ENCODE data around the gene RTN4RL2. TPM values are rescaled to one million over a fixed set of nuclear protein-coding genes. Genes with fewer than 3 reads are reported as not detected.
A peak's percentile ranks its signal among the peaks of the same experiment; 100 is the strongest.

Gene RTN4RL2
- total RNA-seq, 4 donors from 2014 or later, result 0.64 to 4.8 (median 3.2) TPM

- no peaks in the 10 kb centered on the region for H3K9me3 ChIP-seq
- H3K27me3 ChIP-seq, result no peaks in the 10 kb centered on the region
- TF ChIP-seq POLR2AphosphoS5 (IDR thresholded peaks at IDR 0.05), result no peak
- TF ChIP-seq CTCF (IDR thresholded peaks at IDR 0.05), result no peak
- no peak for TF ChIP-seq POLR2A (IDR thresholded peaks at IDR 0.05)
- TF ChIP-seq EP300 (IDR thresholded peaks at IDR 0.05), result no peak
- peaks cover 31% of the 10 kb centered on the region for H3K4me1 ChIP-seq
- peak in 1 of 2 donors; percentile 73 for DNase-seq (ENCODE audit: low spot score in 2 of 2)
- 0% methylated on average over 30 of the region's 66 CpGs for WGBS
- H3K4me3 ChIP-seq, result peak within 1 kb of the TSS; percentile 75
- H3K27ac ChIP-seq, result peak within 1 kb of the TSS; percentile 26
- H3K36me3 ChIP-seq, result no peaks in the 10 kb centered on the region
Measured at GRCh38 chr11:57515332-57516060, 55.2 kb downstream of the RTN4RL2 start, which contains the start of gene SLC43A1. Gene SLC43A1 (minus strand): TSS chr11:57515702. CDS start chr11:57514111, 1,591 bp downstream.

- H3K9me3 ChIP-seq, result no peaks in the 10 kb centered on the region
- no peak overlapping the region for H3K27ac ChIP-seq
- H3K4me1 ChIP-seq, result peaks cover 31% of the 10 kb centered on the region
- 21% methylated on average over 5 of the region's 5 CpGs for WGBS
- DNase-seq (ENCODE audit: low spot score in 2 of 2), result no peak
- H3K36me3 ChIP-seq, result no peaks in the 10 kb centered on the region
- no peak for TF ChIP-seq POLR2AphosphoS5 (IDR thresholded peaks at IDR 0.05)
- no peak for TF ChIP-seq POLR2A (IDR thresholded peaks at IDR 0.05)
- no peak for TF ChIP-seq EP300 (IDR thresholded peaks at IDR 0.05)
- no peak for TF ChIP-seq CTCF (IDR thresholded peaks at IDR 0.05)
- no peaks in the 10 kb centered on the region for H3K27me3 ChIP-seq
- H3K4me3 ChIP-seq, result peak overlapping the region; percentile 75
Measured at GRCh38 chr11:57516061-57516443, 55.7 kb downstream of the RTN4RL2 start.

- Histone ChIP-seq H3K27ac (no peak overlapping the region), H3K4me1 (peaks cover under 1% of the 10 kb centered on the region), H3K27me3 (no peaks in the 10 kb centered on the region), H3K4me3 (no peak overlapping the region), H3K9me3 (no peaks in the 10 kb centered on the region), H3K36me3 (no peaks in the 10 kb centered on the region)
- TF ChIP-seq CTCF (IDR thresholded peaks at IDR 0.05) (no peak), POLR2A (IDR thresholded peaks at IDR 0.05) (no peak), EP300 (IDR thresholded peaks at IDR 0.05) (no peak), POLR2AphosphoS5 (IDR thresholded peaks at IDR 0.05) (no peak)
- no peak for DNase-seq (ENCODE audit: low spot score in 2 of 2)
- WGBS, result 90% methylated on average over 2 of the region's 2 CpGs
Measured at GRCh38 chr11:57521116-57521515, 60.8 kb downstream of the RTN4RL2 start.

DNA sequence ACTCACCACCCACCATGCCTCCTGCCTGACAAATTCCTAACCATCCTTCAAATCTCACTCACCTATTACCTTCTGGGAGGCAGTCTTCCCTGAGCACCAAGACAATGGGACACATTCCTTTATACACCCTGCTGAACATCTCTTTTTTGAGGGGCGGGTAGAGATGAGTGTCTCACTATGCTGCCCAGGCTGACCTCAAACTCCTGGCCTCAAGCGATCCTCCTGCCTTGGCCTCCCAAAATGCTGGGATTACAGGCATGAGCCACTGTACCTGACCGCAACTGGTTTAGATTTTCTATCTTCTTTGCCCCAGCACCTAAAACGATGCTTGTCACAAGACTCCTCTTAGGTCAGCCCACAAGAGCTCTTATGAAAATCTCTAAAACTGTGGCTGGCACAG lies 63.1 kb downstream of the RTN4RL2 start:
- Histone ChIP-seq H3K27ac (no peak overlapping the region), H3K27me3 (no peaks in the 10 kb centered on the region), H3K9me3 (no peaks in the 10 kb centered on the region), H3K36me3 (peaks cover under 1% of the 10 kb centered on the region), H3K4me1 (no peaks in the 10 kb centered on the region), H3K4me3 (no peak overlapping the region)
- WGBS, result 96% methylated on average over 4 of the region's 4 CpGs
- no peak for TF ChIP-seq CTCF (IDR thresholded peaks at IDR 0.05)
- no peak for TF ChIP-seq POLR2A (IDR thresholded peaks at IDR 0.05)
- no peak for TF ChIP-seq EP300 (IDR thresholded peaks at IDR 0.05)
- TF ChIP-seq POLR2AphosphoS5 (IDR thresholded peaks at IDR 0.05), result no peak
- DNase-seq (ENCODE audit: low spot score in 2 of 2), result no peak

Other genes with a start within 250 kb of the RTN4RL2 start
- 1 to 10 TPM in 2 of 4 donors, under 1 TPM in 2; 0.42 to 2.2 (median 1.2) TPM for gene APLNR, start 223.3 kb upstream of the RTN4RL2 start, total RNA-seq
- 100 to 1,000 TPM; 241 to 276 (median 272) TPM for gene TNKS1BP1, start 135.6 kb upstream of the RTN4RL2 start, total RNA-seq
- 10 to 100 TPM; 59.9 to 96.5 (median 67.9) TPM for gene SSRP1, start 124.6 kb upstream of the RTN4RL2 start, total RNA-seq
- gene P2RX3, start 122.2 kb upstream of the RTN4RL2 start, total RNA-seq, result not detected
- gene PRG3, start 79.4 kb upstream of the RTN4RL2 start, total RNA-seq, result not detected
- 1 to 10 TPM in 1 of 4 donors, under 1 TPM in 1, not detected in 2; 0.36 to 1.8 TPM for gene PRG2, start 69.9 kb upstream of the RTN4RL2 start, total RNA-seq
- gene SLC43A3, start 33.4 kb upstream of the RTN4RL2 start, total RNA-seq, result 10 to 100 TPM; 44.5 to 70.4 (median 60.0) TPM
- gene SLC43A1, start 55.2 kb downstream of the RTN4RL2 start, total RNA-seq, result 10 to 100 TPM; 13.8 to 48.8 (median 22.3) TPM
- 10 to 100 TPM; 26.2 to 43.0 (median 40.1) TPM for gene TIMM10, start 70.2 kb downstream of the RTN4RL2 start, total RNA-seq
- not detected for gene SMTNL1, start 77.1 kb downstream of the RTN4RL2 start, total RNA-seq
- gene UBE2L6, start 107.1 kb downstream of the RTN4RL2 start, total RNA-seq, result 10 to 100 TPM; 14.2 to 32.4 (median 25.5) TPM
- gene SERPING1, start 137.2 kb downstream of the RTN4RL2 start, total RNA-seq, result 100 to 1,000 TPM in 2 of 4 donors, 10 to 100 TPM in 2; 93.3 to 173 (median 119) TPM
- 1 to 10 TPM; 1.2 to 3.6 (median 1.5) TPM for gene YPEL4, start 189.4 kb downstream of the RTN4RL2 start, total RNA-seq
- 10 to 100 TPM in 3 of 4 donors, 1 to 10 TPM in 1; 8.5 to 24.4 (median 20.9) TPM for gene CLP1, start 197.2 kb downstream of the RTN4RL2 start, total RNA-seq
- 10 to 100 TPM; 61.7 to 93.9 (median 87.6) TPM for gene ZDHHC5, start 207.6 kb downstream of the RTN4RL2 start, total RNA-seq